ENCODE results near the gene DNM1L. TPM values are rescaled to one million over a fixed set of nuclear protein-coding genes. Genes with fewer than 3 reads are reported as not detected.

DNM1L gene
- total RNA-seq, 4 donors from 2014 or later, result 32.3 to 122 (median 62.2) TPM

GRCh38 chr12:32702946-32703345 is 23.8 kb downstream of the DNM1L start:
- Histone ChIP-seq H3K4me3 (no peak overlapping the region), H3K27ac (no peak overlapping the region), H3K36me3 (no peaks in the 10 kb centered on the region), H3K27me3 (no peaks in the 10 kb centered on the region), H3K9me3 (no peaks in the 10 kb centered on the region), H3K4me1 (no peaks in the 10 kb centered on the region)
- TF ChIP-seq CTCF (IDR thresholded peaks at IDR 0.05) (no peak), POLR2A (IDR thresholded peaks at IDR 0.05) (no peak)
- DNase-seq, result no peak
- intact Hi-C loops (cut with DNase I; ENCODE audit: low total_unique reads), result no loop called here

- H3K36me3 ChIP-seq, result no peaks in the 10 kb centered on the region
- no peak overlapping the region for H3K4me3 ChIP-seq
- H3K9me3 ChIP-seq, result no peaks in the 10 kb centered on the region
- TF ChIP-seq CTCF (IDR thresholded peaks at IDR 0.05), result no peak
- no peak for TF ChIP-seq POLR2A (IDR thresholded peaks at IDR 0.05)
- intact Hi-C loops (cut with DNase I; ENCODE audit: low total_unique reads), result no loop called here
- no peak for DNase-seq
- H3K27ac ChIP-seq, result no peak overlapping the region
- no peaks in the 10 kb centered on the region for H3K27me3 ChIP-seq
- H3K4me1 ChIP-seq, result no peaks in the 10 kb centered on the region
Observed at GRCh38 chr12:32705783-32706182, 26.7 kb downstream of the DNM1L start.

DNA sequence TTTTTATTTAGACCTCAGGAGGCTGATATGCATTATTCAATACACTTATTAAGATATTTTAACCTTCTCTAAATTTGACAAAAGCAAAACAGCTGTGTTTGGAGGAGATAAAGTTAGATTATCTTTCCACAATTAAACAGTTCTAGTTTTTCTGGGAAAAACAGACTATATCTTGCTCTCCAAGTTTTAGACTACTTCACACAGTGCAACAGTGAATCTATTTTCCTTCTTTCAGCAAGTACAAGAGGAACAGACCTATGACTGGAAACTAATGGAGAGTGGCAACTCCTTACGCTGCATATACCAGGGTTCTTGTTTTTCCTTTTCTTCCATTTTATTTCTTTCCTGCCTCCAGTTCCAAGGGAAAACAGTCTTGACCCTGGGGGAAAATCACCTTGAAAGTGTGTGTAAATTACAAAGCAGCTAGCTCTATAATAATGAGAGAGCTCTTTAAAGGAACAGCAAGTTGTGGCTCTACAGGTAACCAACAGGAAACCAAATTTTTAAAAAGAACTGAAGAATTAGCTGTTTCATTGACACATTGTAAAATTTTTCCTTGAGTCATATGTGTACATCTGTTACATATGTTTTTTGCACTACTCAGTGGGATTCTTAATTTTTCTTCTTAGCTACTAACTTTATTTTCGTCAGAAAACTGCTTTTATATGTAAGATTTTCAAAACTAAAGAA is 27.4 kb downstream of the DNM1L start:
- no peaks in the 10 kb centered on the region for H3K36me3 ChIP-seq

GRCh38 chr12:32708926-32709325 is 29.8 kb downstream of the DNM1L start:
- Histone ChIP-seq H3K9me3 (no peaks in the 10 kb centered on the region), H3K27me3 (no peaks in the 10 kb centered on the region), H3K4me3 (no peak overlapping the region), H3K4me1 (no peaks in the 10 kb centered on the region), H3K36me3 (peaks cover 0 to 2% of the 10 kb centered on the region in 2 donors), H3K27ac (no peak overlapping the region)
- no peak for DNase-seq
- TF ChIP-seq CTCF (IDR thresholded peaks at IDR 0.05) (no peak), POLR2A (IDR thresholded peaks at IDR 0.05) (no peak)
- intact Hi-C loops (cut with DNase I; ENCODE audit: low total_unique reads), result no loop called here

More for the DNA sequence above, 27.4 kb downstream of the DNM1L start:
- DNase-seq, result no peak
- Histone ChIP-seq H3K4me3 (no peak overlapping the region), H3K9me3 (no peaks in the 10 kb centered on the region), H3K27ac (no peak overlapping the region), H3K27me3 (no peaks in the 10 kb centered on the region), H3K4me1 (no peaks in the 10 kb centered on the region)
- intact Hi-C loops (cut with DNase I; ENCODE audit: low total_unique reads), result no loop called here
- TF ChIP-seq CTCF (IDR thresholded peaks at IDR 0.05) (no peak), POLR2A (IDR thresholded peaks at IDR 0.05) (no peak)

GRCh38 chr12:32714772-32715171 is 35.7 kb downstream of the DNM1L start:
- Histone ChIP-seq H3K4me3 (no peak overlapping the region), H3K9me3 (no peaks in the 10 kb centered on the region), H3K27me3 (no peaks in the 10 kb centered on the region), H3K36me3 (peaks cover 0 to 2% of the 10 kb centered on the region in 2 donors), H3K4me1 (no peaks in the 10 kb centered on the region), H3K27ac (no peak overlapping the region)
- no peak for TF ChIP-seq POLR2A (IDR thresholded peaks at IDR 0.05)
- DNase-seq, result no peak
- intact Hi-C loops (cut with DNase I; ENCODE audit: low total_unique reads), result no loop called here
